ENCODE measurements around the gene KCTD10.
"Not testable (repeated sequence)": the region's sequence is repeated elsewhere in the genome, so short reads cannot be mapped to it uniquely, and the experiment has no call there.

The KCTD10 gene

GRCh38 chr12:109473526-109474270, 3.4 kb downstream of the KCTD10 start:
- DNase-seq (ENCODE audit: low read depth, low spot score) = not testable (repeated sequence)

GRCh38 chr12:109473006-109473405, 4.1 kb downstream of the KCTD10 start:
- DNase-seq (ENCODE audit: low read depth, low spot score) = no peak

GRCh38 chr12:109469517-109469916, 7.6 kb downstream of the KCTD10 start:
- DNase-seq (ENCODE audit: low read depth, low spot score) = no peak

- no peak for DNase-seq (ENCODE audit: low read depth, low spot score)
Measured at GRCh38 chr12:109467978-109468676, 9.0 kb downstream of the KCTD10 start.

- DNase-seq (ENCODE audit: low read depth, low spot score) = no peak
Measured at GRCh38 chr12:109466821-109467220, 10.3 kb downstream of the KCTD10 start.

- no peak for DNase-seq (ENCODE audit: low read depth, low spot score)
Measured at GRCh38 chr12:109466305-109466704, 10.8 kb downstream of the KCTD10 start.

- DNase-seq (ENCODE audit: low read depth, low spot score) = peak; percentile 31
Measured at GRCh38 chr12:109464642-109465351, 12.3 kb downstream of the KCTD10 start.

- DNase-seq (ENCODE audit: low read depth, low spot score) = no peak
Measured at GRCh38 chr12:109463756-109464155, 13.3 kb downstream of the KCTD10 start.

GRCh38 chr12:109462868-109463692, 14.0 kb downstream of the KCTD10 start:
- peak; percentile 98 for DNase-seq (ENCODE audit: low read depth, low spot score)

GRCh38 chr12:109461846-109462756, 15.0 kb downstream of the KCTD10 start:
- peak; percentile 92 for DNase-seq (ENCODE audit: low read depth, low spot score)

GRCh38 chr12:109461049-109461845, 15.9 kb downstream of the KCTD10 start:
- peak; percentile 23 for DNase-seq (ENCODE audit: low read depth, low spot score)

- DNase-seq (ENCODE audit: low read depth, low spot score) = no peak
Measured at GRCh38 chr12:109460538-109460937, 16.6 kb downstream of the KCTD10 start.

GRCh38 chr12:109459247-109459646, 17.9 kb downstream of the KCTD10 start:
- DNase-seq (ENCODE audit: low read depth, low spot score) = peak; percentile 22

- peak; percentile 22 for DNase-seq (ENCODE audit: low read depth, low spot score)
Measured at GRCh38 chr12:109458771-109459208, 18.3 kb downstream of the KCTD10 start.

- peak; percentile 46 for DNase-seq (ENCODE audit: low read depth, low spot score)
Measured at GRCh38 chr12:109458086-109458485, 19.0 kb downstream of the KCTD10 start.

GRCh38 chr12:109455706-109456105, 21.4 kb downstream of the KCTD10 start:
- no peak for DNase-seq (ENCODE audit: low read depth, low spot score)

GRCh38 chr12:109452489-109452888, 24.6 kb downstream of the KCTD10 start:
- DNase-seq (ENCODE audit: low read depth, low spot score) = no peak

GRCh38 chr12:109451400-109451799, 25.7 kb downstream of the KCTD10 start:
- no peak for DNase-seq (ENCODE audit: low read depth, low spot score)

GRCh38 chr12:109450980-109451379, 26.1 kb downstream of the KCTD10 start:
- no peak for DNase-seq (ENCODE audit: low read depth, low spot score)
